ENCODE measurements around the gene KIAA1217.

DNA sequence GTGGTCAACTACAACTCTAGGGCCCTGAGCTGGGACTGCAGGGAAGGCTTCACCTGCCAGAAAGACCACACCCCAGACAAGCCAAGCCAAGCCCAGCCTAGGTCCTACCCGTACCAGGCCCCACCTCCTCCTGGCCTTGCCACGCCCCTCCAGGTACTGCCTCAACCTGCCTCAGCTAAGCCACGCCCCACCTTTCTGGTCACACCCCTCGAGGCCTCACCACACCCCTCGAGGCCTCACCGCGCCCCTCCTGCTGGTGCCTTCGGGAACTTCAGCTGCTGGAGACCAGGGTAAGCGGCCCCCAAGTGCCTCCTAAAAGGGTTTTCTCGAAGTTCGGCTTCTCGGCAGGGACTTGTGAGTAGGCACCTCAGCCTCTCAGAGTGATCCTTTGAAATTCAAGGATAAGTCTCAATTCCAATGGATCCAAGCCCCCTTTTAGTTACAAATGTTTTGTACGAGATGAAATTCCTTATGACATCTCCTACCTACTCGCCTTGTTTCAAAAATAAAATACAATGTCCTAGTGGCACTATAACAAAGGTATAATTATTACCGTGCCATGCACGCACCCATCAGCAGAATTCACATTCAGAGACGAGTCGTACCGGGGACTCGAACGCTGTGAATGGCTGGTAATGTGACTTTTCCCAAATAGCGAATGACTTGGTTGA is 343.5 kb downstream of the KIAA1217 start:
- TF ChIP-seq CTCF (IDR thresholded peaks at IDR 0.05) (no peak), POLR2A (IDR thresholded peaks at IDR 0.05; ENCODE audit: low read length) (no peak), JUN (IDR thresholded peaks at IDR 0.05) (no peak), EHMT2 (IDR thresholded peaks at IDR 0.05; ENCODE audit: low read depth) (no peak), RAD21 (conservative IDR thresholded peaks at IDR 0.05 in 1 of 2, IDR thresholded peaks at IDR 0.05 in 1 of 2) (no peak)
- TF ChIP-seq, protein P1, sequence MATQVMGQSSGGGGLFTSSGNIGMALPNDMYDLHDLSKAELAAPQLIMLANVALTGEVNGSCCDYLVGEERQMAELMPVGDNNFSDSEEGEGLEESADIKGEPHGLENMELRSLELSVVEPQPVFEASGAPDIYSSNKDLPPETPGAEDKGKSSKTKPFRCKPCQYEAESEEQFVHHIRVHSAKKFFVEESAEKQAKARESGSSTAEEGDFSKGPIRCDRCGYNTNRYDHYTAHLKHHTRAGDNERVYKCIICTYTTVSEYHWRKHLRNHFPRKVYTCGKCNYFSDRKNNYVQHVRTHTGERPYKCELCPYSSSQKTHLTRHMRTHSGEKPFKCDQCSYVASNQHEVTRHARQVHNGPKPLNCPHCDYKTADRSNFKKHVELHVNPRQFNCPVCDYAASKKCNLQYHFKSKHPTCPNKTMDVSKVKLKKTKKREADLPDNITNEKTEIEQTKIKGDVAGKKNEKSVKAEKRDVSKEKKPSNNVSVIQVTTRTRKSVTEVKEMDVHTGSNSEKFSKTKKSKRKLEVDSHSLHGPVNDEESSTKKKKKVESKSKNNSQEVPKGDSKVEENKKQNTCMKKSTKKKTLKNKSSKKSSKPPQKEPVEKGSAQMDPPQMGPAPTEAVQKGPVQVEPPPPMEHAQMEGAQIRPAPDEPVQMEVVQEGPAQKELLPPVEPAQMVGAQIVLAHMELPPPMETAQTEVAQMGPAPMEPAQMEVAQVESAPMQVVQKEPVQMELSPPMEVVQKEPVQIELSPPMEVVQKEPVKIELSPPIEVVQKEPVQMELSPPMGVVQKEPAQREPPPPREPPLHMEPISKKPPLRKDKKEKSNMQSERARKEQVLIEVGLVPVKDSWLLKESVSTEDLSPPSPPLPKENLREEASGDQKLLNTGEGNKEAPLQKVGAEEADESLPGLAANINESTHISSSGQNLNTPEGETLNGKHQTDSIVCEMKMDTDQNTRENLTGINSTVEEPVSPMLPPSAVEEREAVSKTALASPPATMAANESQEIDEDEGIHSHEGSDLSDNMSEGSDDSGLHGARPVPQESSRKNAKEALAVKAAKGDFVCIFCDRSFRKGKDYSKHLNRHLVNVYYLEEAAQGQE (IDR thresholded peaks at IDR 0.05), result no peak
